Neuronal stem cell (in vitro differentiated cells): ENCODE measurements around the gene TBPL1. TPM values are rescaled to one million over a fixed set of nuclear protein-coding genes. Genes with fewer than 3 reads are reported as not detected.

ENCODE experiments used
- small RNA-seq: library from polyadenylated mRNA; stranded (forward); fragments of <200 nt; extraction: miRNeasy Mini kit (QIAGEN cat#:217004); gene quantifications from one replicate; pipeline ENCODE3, GENCODE V24; 2013; ENCODE audit not compliant: insufficient read depth

The TBPL1 gene

Small RNAs within 50 kb of the gene (small RNA-seq; reads per million reads assigned to genes)
- not detected for gene AL449363.1
